ENCODE results near the gene CKM. TPM values are rescaled to one million over a fixed set of nuclear protein-coding genes. Genes with fewer than 3 reads are reported as not detected.

The CKM gene
- total RNA-seq, 2 experiments from 2014 or later, result not detected

GRCh38 chr19:45262570-45262969, 60.1 kb downstream of the CKM start:
- ATAC-seq (ENCODE audit: poor library complexity), result no peak
- POLR2A ChIA-PET, result no interaction called here

GRCh38 chr19:45258862-45259261, 63.8 kb downstream of the CKM start:
- H3K4me1 Mint-ChIP-seq (ENCODE audit: low read depth), result peaks cover 12% of the 10 kb centered on the region
- intact Hi-C loops (cut with DNase I, micrococcal nuclease), result loop anchor here in 1 of 2 experiments (10.0 kb wide), 1 partner anchor 146 kb away; the partner anchor contains the start of genes POLR1G and PPP1R13L
- no peaks in the 10 kb centered on the region for H3K9me3 Mint-ChIP-seq
- Histone ChIP-seq H3K27ac (ENCODE audit: low read depth in 1 of 2, low read length in 2 of 2) (no peak overlapping the region), H3K27me3 (ENCODE audit: control insufficient read depth in 1 of 2, insufficient read depth in 2 of 2, low read length in 2 of 2) (no peaks in the 10 kb centered on the region), H3K9me3 (ENCODE audit: control insufficient read depth in 1 of 2, insufficient read depth in 1 of 2, low read length in 2 of 2) (no peaks in the 10 kb centered on the region), H3K36me3 (ENCODE audit: insufficient read depth, low read length) (peaks cover 5% of the 10 kb centered on the region), H3K4me3 (ENCODE audit: low read length) (no peak overlapping the region), H3K4me1 (ENCODE audit: insufficient read depth, low read length) (peaks cover 12% of the 10 kb centered on the region)
- H3K27ac Mint-ChIP-seq, result no peak overlapping the region
- ATAC-seq (ENCODE audit: poor library complexity), result no peak
- peaks cover 4% of the 10 kb centered on the region for H3K36me3 Mint-ChIP-seq (ENCODE audit: low read depth)
- H3K27me3 Mint-ChIP-seq, result no peaks in the 10 kb centered on the region
- H3K4me3 Mint-ChIP-seq, result no peak overlapping the region
- CTCF ChIA-PET, result no interaction called here
- POLR2A ChIA-PET, result no interaction called here
- no peak for TF ChIP-seq CTCF (IDR thresholded peaks at IDR 0.05)
- no peak for DNase-seq

More at GRCh38 chr19:45262570-45262969, 60.1 kb downstream of the CKM start:
- Mint-ChIP-seq H3K27me3 (no peaks in the 10 kb centered on the region), H3K36me3 (ENCODE audit: low read depth) (peaks cover 19% of the 10 kb centered on the region), H3K27ac (no peak overlapping the region), H3K4me1 (ENCODE audit: low read depth) (no peaks in the 10 kb centered on the region), H3K4me3 (no peak overlapping the region), H3K9me3 (no peaks in the 10 kb centered on the region)
- CTCF ChIA-PET, result no interaction called here
- peaks cover 8% of the 10 kb centered on the region for H3K36me3 ChIP-seq (ENCODE audit: insufficient read depth, low read length)
- no peak overlapping the region for H3K4me3 ChIP-seq (ENCODE audit: low read length)
- DNase-seq, result no peak
- H3K9me3 ChIP-seq (ENCODE audit: control insufficient read depth in 1 of 2, insufficient read depth in 1 of 2, low read length in 2 of 2), result no peaks in the 10 kb centered on the region
- H3K4me1 ChIP-seq (ENCODE audit: insufficient read depth, low read length), result no peaks in the 10 kb centered on the region
- no peak overlapping the region for H3K27ac ChIP-seq (ENCODE audit: low read depth in 1 of 2, low read length in 2 of 2)
- no peak for TF ChIP-seq CTCF (IDR thresholded peaks at IDR 0.05)
- intact Hi-C loops (cut with DNase I, micrococcal nuclease), result no loop called here
- H3K27me3 ChIP-seq (ENCODE audit: control insufficient read depth in 1 of 2, insufficient read depth in 2 of 2, low read length in 2 of 2), result no peaks in the 10 kb centered on the region

GRCh38 chr19:45256836-45257235, 65.8 kb downstream of the CKM start:
- H3K27me3 Mint-ChIP-seq, result no peaks in the 10 kb centered on the region
- peaks cover 5% of the 10 kb centered on the region for H3K36me3 ChIP-seq (ENCODE audit: insufficient read depth, low read length)
- H3K4me3 ChIP-seq (ENCODE audit: low read length), result no peak overlapping the region
- H3K27me3 ChIP-seq (ENCODE audit: control insufficient read depth in 1 of 2, insufficient read depth in 2 of 2, low read length in 2 of 2), result no peaks in the 10 kb centered on the region
- TF ChIP-seq CTCF (IDR thresholded peaks at IDR 0.05), result no peak
- H3K4me1 Mint-ChIP-seq (ENCODE audit: low read depth), result peaks cover 31% of the 10 kb centered on the region
- no peaks in the 10 kb centered on the region for H3K9me3 ChIP-seq (ENCODE audit: control insufficient read depth in 1 of 2, insufficient read depth in 1 of 2, low read length in 2 of 2)
- no peaks in the 10 kb centered on the region for H3K9me3 Mint-ChIP-seq
- H3K27ac ChIP-seq (ENCODE audit: low read depth in 1 of 2, low read length in 2 of 2), result no peak overlapping the region
- POLR2A ChIA-PET, result no interaction called here
- peaks cover 4% of the 10 kb centered on the region for H3K36me3 Mint-ChIP-seq (ENCODE audit: low read depth)
- ATAC-seq (ENCODE audit: poor library complexity) (no peak), DNase-seq (no peak)
- peaks cover 32% of the 10 kb centered on the region for H3K4me1 ChIP-seq (ENCODE audit: insufficient read depth, low read length)
- H3K27ac Mint-ChIP-seq, result no peak overlapping the region
- CTCF ChIA-PET, result no interaction called here
- H3K4me3 Mint-ChIP-seq, result no peak overlapping the region
- intact Hi-C loops (cut with DNase I, micrococcal nuclease), result loop anchor here in 1 of 2 experiments (10.0 kb wide), 1 partner anchor 148 kb away; the partner anchor contains the start of genes POLR1G and PPP1R13L

Other genes starting within 250 kb of the CKM start
- 1 to 10 TPM; 2.0 to 2.4 TPM for gene ZNF296, start 246.4 kb downstream of the CKM start, total RNA-seq
- 1 to 10 TPM; 4.0 to 4.8 TPM for gene GEMIN7, start 243.6 kb downstream of the CKM start, total RNA-seq
- gene PPP1R37, start 229.7 kb downstream of the CKM start, total RNA-seq, result 10 to 100 TPM; 17.2 to 19.6 TPM
- under 1 TPM; 0.73 to 0.91 TPM for gene NKPD1, start 161.9 kb downstream of the CKM start, total RNA-seq
- 10 to 100 TPM; 32.0 to 38.8 TPM for gene TRAPPC6A, start 144.6 kb downstream of the CKM start, total RNA-seq
- gene BLOC1S3, start 144.1 kb downstream of the CKM start, total RNA-seq, result 10 to 100 TPM; 14.7 to 18.8 TPM
- gene EXOC3L2, start 77.5 kb downstream of the CKM start, total RNA-seq, result not detected
- gene MARK4, start 71.6 kb downstream of the CKM start, total RNA-seq, result 10 to 100 TPM; 18.1 to 19.8 TPM
- not detected for gene KLC3, start 17.9 kb upstream of the CKM start, total RNA-seq
- gene ERCC2, start 47.7 kb upstream of the CKM start, total RNA-seq, result 1 to 10 TPM; 8.7 to 9.6 TPM
- 1 to 10 TPM; 1.5 to 3.7 TPM for gene PPP1R13L, start 82.2 kb upstream of the CKM start, total RNA-seq
- under 1 TPM; 0.16 to 0.28 TPM for gene POLR1G, start 83.8 kb upstream of the CKM start, total RNA-seq
- gene ERCC1, start 101.0 kb upstream of the CKM start, total RNA-seq, result 10 to 100 TPM; 32.5 to 32.6 TPM
- 100 to 1,000 TPM; 422 to 424 TPM for gene FOSB, start 145.1 kb upstream of the CKM start, total RNA-seq
- under 1 TPM; 0.60 to 0.70 TPM for gene RTN2, start 174.2 kb upstream of the CKM start, total RNA-seq
- 1 to 10 TPM; 3.3 to 3.5 TPM for gene PPM1N, start 175.6 kb upstream of the CKM start, total RNA-seq
- gene VASP, start 184.6 kb upstream of the CKM start, total RNA-seq, result 10 to 100 TPM; 49.9 to 55.5 TPM

Data from CD4-positive, alpha-beta T cell (primary cell).